D341Med (cell line): ENCODE results near the gene FAM81A.
A peak's percentile ranks its signal among the peaks of the same experiment; 100 is the strongest.
"Not testable (repeated sequence)": the region's sequence is repeated elsewhere in the genome, so short reads cannot be mapped to it uniquely, and the experiment has no call there.

Experiments used
- DNase-seq: peaks from one replicate; pipeline ENCODE4 v3.0.0; 2012; ENCODE audit warnings: low spot score

FAM81A gene

DNA sequence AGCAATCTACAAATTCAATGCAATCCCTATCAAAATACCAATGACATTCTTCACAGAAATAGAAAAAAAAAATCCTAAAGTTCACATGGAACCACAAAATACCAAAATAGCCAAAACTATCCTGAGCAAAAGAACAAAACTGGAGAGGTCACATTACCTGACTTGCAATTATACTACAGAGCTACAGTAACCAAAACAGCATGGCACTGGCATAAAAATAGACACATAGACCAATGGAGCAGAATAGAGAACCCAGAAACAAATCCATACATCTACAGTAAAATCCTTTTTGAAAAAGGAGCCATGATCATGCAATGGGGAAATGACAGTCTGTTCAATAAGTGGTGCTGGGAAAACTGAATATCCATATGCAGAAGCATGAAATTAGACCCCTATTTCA is 51.5 kb downstream of the FAM81A start:
- not testable (repeated sequence) for DNase-seq

DNA sequence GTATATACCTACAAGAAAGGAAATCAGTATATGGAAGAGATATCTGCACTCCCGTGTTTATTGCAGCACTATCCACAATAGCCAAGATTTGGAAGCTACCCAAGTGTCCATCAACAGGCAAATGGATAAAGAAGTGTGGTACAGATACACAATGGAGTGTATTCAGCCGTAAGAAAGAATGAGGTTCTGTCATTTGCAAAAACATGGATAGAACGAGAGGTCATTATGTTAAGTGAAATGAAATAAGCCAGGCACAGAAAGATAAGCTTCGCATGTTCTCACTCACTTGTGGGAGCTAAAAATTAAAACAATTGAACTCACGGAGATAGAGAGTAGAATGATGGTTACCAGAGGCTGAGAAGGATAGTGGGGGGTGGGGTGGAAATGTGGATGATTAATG is 53.1 kb downstream of the FAM81A start:
- DNase-seq = no peak

DNA sequence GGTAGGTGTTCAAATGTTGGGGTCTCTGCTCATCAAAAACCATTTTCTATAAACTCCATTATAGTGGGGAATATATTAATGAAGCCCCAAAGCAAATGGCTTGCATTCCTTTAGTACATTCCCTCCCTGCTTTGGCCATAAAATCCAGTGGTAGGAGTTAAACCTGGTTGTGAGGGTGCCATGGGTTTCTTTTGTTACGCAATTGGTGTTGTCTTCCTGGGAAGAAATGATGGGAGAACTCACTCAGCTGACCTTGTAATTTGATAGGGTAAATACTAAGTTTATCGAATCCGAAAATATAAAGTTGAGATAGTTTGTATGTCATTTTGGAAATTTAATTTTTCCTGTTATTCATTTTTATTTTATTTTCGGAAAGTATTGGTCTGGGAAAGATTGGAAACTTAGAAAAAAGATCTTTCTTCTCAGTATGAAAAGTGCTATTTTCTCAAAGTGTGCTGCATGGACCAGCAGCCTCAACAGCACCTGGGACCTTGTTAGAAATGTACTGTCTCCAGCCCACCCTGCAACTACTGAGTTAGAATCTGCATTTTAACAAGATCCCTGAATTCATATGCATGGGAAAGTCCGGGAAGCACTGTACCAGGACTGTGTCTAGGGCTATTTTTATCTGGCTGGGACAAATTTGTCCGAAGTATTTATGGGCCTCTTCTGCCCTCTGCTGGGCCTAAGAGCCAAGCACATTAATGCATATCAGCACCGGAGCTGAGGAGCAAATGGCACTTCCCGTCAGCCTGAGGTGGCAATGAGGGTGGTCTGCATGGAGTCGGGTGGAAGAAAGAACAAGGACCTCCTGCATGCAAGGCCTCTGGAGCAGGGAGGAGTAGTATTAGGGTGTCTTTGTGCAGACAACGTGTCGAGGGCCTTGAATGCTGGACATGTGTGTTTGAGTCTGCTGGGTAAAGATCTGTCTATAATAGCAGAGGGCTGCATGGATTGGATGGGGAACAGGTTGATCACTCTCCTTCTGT is 54.7 kb downstream of the FAM81A start:
- DNase-seq = peak; percentile 73

DNA sequence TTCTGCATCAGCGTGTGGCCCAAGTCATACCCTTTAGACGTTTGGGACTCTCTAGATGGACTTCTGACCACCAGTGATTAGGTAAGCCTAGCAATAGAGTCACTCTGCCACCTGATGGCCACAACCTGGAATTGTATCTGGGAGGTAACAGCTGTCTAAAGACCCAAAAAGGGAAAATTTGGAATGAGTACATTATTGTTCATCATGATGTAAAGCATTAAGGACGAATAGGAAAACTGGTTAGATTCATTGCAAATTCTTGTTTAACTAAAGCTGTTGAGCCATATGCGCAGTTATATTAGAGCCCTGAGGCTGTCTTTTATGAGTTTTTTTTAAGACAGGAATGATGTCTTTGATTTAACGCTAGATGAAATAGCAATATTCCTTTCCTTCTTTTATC is 63.6 kb downstream of the FAM81A start:
- DNase-seq = peak; percentile 46

- no peak for DNase-seq
These were observed 77.2 kb downstream of the FAM81A start for GRCh38 chr15:59515190-59515589.

- no peak for DNase-seq
These were observed 78.9 kb downstream of the FAM81A start for GRCh38 chr15:59516655-59517461.

DNA sequence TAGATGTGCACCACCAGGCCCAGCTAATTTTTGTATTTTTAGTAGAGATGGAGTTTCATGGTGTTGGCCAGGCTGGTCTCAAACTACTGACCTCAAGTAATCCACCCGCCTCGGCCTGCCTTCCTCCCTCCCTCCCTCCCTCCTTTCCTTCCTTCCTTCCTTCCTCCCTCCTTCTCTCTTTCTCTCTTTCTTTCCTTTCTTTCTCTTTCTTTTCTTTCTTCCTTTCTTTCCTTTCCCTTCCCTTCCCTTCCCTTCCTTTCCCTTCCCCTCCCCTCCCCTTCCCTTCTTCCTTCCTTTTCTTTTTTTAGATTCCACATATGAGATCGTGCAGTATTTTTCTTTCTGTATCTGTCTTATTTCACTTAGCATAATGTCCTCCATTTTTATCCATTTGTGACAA is 81.3 kb downstream of the FAM81A start:
- no peak for DNase-seq

DNA sequence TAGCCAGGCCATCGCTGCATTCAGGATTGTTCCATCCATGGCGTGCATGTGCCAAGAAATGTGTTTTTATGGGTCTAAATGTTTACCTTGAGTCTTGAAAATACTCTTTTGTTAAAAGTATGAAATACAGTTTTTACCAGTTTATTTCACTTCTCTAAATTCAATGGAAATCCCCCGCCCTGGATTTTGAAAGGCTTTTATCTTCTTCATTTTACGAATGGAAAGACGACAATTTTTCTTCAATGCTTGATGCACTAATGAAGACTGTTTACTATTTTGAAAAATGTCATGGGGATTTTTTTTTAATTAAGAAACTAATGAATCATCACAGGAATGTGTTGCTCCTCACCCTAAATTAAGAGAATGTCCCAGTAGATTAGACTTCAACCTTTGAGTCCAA is 83.5 kb downstream of the FAM81A start:
- DNase-seq = no peak

DNA sequence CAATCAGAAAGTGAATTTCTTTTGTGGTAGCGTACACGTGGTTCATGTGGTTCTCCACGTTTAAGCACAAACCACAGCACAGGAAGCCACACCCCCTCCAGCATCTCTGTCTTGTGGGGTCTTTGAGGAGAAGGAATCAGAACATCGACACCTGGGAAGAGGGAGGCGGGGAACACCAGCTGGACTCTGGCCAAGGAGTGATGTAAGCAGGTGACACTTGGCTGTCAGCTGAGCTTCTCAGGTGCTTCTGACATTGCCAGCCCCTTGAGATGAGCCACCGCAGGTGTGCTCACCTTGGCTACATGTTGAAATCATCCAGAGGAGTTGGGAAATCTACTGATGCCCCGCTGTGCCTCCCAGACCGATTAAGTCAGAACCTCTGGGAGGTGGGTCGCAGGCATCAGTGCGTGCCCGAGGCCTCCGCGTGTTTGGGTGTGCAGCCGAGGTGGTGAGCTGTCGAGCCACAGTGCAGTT is 85.0 kb downstream of the FAM81A start:
- DNase-seq = no peak

DNA sequence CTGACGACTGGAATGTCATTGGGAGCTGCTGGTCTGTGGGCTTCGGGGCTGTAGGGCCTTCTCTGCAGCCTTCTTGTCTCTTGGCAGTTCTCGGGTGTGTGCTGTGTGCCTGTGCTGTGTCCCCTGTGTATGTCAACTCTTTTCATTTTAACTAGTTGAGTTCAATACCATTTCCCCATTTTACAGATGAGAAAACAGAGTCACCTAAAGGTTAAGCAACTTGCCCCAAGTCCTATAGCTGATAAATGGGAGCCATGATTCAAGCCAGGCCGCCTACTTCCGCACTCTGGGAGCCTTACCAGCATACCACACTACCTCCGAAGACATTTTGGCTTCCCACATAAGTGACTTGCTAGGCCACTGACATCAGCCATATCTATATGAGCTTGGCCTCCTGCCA is 85.7 kb downstream of the FAM81A start:
- no peak for DNase-seq

DNA sequence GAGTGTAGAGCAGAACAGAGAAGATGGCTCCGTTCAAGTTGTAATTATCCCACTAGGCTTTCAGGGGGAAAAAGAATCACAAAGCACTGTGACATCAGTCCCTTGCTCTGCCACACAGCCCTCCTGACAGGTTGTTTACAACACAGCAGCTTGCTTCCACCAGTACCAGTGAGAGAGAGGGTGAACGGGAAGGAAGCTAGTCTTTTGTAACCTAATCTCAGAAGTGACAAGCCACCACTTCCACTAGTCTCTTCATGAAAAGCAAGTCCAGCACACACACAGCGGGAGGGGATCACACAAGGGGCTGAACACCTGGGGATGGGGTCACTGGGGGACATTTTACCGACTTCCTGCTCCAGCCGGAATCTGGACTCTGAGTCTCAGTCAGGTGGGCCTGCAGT is 86.3 kb downstream of the FAM81A start:
- no peak for DNase-seq

DNA sequence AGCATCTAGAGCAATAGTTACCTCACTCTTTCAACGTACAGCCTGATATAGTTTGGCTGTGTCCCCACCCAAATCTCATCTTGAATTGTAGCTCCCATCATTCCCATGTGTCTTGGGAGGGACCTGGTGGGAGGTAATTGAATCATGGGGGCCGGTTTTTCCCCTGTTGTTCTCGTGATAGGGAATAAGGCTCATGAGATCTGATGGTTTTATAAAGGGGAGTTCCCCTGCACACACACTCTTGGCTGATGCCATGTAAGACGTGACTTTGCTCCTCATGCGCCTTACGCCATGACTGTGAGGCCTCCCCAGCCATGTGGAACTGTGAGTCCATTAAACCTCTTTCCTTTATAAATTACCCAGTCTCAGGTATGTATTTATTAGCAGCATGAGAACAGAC is 88.5 kb downstream of the FAM81A start:
- DNase-seq = not testable (repeated sequence)

DNA sequence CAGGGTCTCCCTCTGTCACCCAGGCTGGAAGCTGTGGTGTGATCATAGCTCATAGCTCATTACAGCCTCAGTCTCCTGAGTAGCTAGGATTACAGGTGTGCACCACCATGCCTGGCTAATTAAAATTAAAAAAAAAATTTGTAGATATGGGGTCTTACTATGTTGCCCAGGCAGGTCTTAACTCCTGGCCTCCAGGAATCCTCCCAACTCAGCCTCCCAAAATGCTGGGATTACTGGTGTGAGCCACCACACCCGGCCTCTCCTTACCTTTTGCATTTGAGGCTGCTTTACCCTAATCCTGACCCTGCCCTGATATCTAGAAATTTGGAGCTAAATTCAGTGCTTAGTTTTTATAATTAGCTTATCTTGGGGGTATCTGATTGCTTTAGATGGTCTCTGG is 90.4 kb downstream of the FAM81A start:
- no peak for DNase-seq

- peak; percentile 86 for DNase-seq
These were observed 91.0 kb downstream of the FAM81A start for GRCh38 chr15:59528961-59529402.

DNA sequence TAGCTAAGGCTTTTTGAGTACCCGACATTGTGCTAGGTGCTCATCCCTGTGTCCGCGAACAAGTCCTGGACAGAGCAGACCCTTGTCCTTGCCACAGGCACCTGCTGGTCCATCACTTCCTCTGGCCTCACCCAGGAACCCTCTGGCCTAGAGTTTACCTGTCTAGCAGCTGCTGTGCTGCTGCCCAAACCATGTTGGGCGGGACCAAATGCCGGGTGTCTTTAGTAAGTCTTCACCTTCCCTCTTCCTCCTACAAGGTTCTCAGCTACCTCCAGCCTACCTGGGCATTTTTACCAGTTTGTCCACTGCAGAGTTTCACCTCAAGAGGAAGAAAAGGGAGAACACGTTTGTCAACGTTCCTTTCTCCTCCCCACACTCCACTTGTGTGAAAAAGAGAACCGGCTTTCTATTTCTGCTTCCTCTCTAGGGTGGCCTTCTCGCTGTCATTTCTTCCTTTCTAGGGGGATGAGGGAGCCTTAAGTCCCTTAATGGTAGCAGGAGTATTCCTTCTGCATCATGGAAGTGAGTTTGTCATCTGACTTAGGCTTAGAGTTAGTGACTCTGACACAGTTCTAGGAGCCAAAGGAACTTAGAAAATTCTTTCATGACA is 93.2 kb downstream of the FAM81A start:
- DNase-seq = no peak

DNA sequence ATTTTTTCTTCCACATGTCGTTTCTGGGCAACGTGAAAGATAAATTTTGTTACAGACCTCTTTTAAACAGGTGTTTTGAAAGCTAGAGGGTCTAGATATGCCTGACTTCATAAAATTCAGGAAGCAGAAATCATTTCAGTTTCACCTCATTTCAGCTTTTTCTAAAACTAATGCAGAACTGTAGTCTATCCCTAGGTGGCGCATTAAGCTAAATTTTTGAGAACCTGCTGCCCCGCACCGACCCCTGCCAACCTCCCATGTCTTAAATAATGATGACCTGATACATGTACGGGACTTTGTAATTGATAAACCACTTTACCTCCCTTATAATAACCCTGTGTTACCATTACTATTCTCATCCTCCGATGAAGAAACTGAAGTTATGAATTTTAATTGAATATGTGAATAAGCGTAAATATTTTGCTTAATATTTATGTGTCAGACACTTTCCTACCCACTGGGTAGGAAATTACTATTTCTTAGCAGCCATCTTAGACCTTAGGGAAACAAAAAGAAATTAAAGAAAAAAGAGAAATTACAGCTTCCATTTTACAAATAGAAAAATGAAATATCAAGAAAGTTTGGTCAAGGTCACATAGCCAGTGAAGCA is 94.9 kb downstream of the FAM81A start:
- peak; percentile 61 for DNase-seq

GRCh38 chr15:59536553-59536952 is 98.6 kb downstream of the FAM81A start:
- no peak for DNase-seq

DNA sequence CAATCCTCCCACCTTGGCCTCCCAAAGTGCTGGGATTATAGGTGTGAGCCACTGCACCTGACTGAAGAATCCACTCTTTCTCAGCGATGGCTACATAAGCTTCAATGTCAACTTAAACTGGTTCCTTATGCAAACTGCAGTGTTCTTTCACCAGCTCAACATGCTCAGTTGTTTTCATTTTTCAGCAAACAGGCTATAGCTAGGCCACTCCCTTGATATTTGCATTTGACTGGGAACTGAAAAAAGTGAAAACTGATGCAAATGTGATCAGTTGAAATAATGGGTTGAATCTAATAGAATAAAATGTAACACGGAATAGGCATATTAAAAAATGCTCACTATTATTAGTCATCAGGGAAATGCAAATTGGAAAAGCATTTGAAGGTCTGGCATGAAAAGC is 99.4 kb downstream of the FAM81A start:
- DNase-seq = no peak

DNA sequence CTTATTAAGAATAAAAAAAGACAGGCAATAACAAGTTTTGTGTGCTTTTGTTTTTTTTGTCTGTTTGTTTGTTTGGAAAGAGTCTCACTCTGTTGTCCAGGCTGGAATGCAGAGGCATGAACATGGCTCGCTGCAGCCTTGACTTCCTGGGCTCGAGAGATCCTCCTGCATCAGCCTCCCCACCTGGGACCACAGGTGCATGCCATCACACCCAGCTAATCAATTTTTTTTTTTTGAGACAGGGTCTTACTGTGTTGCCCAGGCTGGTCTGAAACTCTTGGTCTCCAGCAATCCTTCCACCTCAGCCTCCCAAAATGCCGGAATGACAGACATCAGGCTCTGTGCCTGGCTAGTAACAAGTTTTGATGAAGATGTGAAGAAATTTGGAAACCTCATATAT is 100.5 kb downstream of the FAM81A start:
- no peak for DNase-seq

DNA sequence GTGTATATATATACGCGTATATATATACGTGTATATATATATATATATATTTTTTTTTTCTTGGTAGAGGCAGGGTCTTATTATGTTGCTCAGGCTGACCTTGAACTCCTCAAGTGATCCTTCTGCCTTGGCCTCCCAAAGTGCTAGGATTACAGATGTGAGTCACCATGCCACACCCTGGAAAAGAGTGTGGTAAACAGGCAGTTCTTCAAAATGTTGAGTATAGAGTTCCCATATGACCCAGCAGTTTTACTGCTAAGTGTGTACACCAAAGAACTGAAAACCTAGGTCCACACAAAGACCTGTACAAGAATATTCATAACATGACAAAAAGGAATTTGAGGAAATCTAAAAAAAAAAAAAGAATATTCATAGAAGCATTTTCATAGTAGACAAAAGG is 101.8 kb downstream of the FAM81A start:
- DNase-seq = no peak

DNA sequence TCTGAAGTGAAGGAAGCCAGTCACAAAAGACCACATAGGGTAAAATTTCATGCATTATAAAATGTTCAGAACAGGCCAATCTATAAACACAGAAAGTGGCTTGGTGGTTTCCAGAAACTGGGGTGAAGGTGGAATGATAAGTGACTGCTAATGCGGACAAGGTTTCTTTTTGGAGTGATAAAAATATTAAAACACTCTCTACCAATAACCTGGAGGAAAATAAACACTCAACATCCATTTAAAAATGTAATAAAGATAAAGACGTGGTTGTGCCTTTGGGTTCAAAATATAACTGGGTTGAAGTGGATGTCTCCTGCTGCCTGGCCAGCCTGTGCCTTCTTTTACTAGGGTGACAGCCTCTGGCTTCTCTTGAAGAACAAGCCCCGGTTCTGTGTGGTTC is 102.7 kb downstream of the FAM81A start:
- DNase-seq = no peak

DNA sequence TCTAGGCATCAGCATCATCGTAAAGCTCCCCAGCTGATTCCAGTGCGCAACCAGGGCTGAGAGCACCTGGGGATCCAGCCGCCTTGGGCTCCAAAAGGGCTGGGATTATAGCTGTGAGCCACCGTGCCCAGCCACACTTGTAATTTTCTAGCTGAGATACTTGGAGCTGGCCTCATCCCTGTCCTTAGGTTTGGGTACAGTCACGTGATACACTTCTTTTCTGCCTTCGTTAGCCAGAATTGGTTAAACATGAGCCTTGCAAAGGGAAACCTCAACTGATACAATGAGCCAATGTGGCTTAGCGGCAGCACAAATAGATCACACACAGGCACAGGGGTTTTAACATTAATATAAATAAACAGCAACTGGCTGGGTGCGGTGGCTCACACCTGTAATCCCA is 103.8 kb downstream of the FAM81A start:
- DNase-seq = no peak
